ENCODE data around the gene PRAMEF10.
"Not testable (repeated sequence)": the region's sequence is repeated elsewhere in the genome, so short reads cannot be mapped to it uniquely, and the experiment has no call there.

The PRAMEF10 gene, protein sequence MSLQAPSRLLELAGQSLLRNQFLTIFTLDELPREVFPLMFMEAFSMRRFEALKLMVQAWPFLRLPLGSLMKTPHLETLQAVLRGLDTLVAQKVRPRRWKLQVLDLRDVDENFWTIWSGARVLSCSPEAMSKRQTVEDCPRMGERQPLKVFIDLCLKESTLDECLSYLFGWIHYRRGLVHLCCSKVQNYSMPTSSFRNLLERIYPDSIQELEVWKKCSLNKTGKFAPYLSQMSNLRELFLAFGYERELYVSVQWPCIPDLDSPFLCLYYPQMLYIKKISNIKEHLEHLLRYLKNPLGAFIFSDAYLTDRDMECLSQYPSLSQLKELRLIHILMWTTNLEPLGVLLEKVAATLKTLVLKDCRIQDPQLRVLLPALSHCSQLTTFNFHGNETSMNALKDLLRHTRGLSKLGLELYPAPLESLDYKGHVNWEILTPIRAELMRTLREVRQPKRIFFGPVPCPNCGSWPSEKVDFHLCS

DNA sequence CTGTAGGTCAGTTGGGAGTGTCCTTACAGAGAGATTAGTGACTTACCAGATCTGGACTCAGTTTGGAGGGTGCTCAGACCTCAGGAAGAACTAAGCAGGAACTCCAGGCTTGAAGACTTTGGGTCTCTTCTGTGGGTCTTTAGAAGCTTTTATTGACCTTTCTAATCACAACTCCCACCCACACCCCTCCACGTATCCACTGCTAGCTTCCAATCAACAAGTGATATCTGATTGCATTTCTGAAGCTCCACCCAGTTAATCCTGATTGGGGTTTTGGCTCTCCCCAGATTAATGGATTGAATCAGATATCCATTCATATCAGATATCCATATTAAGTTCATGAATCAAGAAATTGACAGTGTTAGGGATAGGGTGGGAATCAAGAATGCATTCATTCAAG, at the start of gene PRAMEF10:
Gene PRAMEF10 (minus strand): TSS at position 101 of the 400 bp plus-strand sequence. CDS start 2,423 bp downstream, outside the sequence.
- not testable (repeated sequence) for H3K27me3 ChIP-seq (ENCODE audit: insufficient read depth, insufficient read length); H3K36me3 ChIP-seq (ENCODE audit: insufficient read depth, insufficient read length, low read length); H3K4me3 ChIP-seq (ENCODE audit: insufficient read length, low read depth); H3K9ac ChIP-seq (ENCODE audit: insufficient read length, low read depth); DNase-seq (ENCODE audit: low read depth, low spot score); H3K4me1 ChIP-seq (ENCODE audit: insufficient read depth, insufficient read length); H3K9me3 ChIP-seq (ENCODE audit: insufficient read depth, low read length)

DNA sequence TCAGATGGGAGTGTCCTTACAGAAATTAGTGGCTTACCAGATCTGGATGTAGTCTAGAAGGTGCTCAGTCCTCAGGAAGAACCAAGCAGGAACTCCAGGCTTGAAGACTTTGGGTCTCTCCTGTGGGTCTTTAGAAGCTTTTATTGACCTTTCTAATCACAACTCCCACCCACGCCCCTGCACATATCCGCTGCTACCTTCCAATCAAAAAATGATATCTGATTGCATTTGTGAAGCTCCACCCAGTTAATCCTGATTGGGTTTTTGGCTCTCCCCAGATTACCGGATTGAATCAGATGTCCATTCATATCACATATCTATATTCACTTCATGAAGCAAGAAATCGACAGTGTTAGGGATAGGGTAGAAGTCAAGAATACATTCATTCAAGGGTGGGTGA, 49.4 kb upstream of the PRAMEF10 start, which contains the start of gene PRAMEF6:
Gene PRAMEF6 (minus strand): TSS at position 101 of the 400 bp plus-strand sequence. CDS start 5,062 bp downstream, outside the sequence.
- not testable (repeated sequence) for H3K9ac ChIP-seq (ENCODE audit: insufficient read length, low read depth); H3K4me1 ChIP-seq (ENCODE audit: insufficient read depth, insufficient read length); H3K27me3 ChIP-seq (ENCODE audit: insufficient read depth, insufficient read length); H3K36me3 ChIP-seq (ENCODE audit: insufficient read depth, insufficient read length, low read length); H3K4me3 ChIP-seq (ENCODE audit: insufficient read length, low read depth); DNase-seq (ENCODE audit: low read depth, low spot score); H3K9me3 ChIP-seq (ENCODE audit: insufficient read depth, low read length)

DNA sequence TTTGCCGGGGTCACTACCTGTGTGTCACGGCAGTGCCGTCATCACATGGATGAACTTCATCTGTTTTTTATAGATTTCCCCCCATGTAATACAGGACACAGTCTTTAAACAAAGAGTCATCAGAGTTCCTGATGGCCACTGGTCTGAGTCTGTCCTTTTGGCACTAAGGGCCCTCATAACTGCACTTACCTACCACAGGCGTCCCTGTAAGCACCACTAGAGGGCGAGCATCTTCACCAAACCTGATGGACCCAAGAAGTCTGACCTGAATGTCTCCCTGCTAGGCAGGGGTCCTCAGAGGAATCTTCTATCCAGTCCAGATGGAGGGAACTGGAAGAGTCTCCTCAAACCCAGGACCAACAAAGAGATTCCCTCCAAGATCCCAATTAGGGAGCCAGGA, 26.3 kb upstream of the PRAMEF10 start:
- not testable (repeated sequence) for H3K36me3 ChIP-seq (ENCODE audit: insufficient read depth, insufficient read length, low read length); H3K9ac ChIP-seq (ENCODE audit: insufficient read length, low read depth); H3K27me3 ChIP-seq (ENCODE audit: insufficient read depth, insufficient read length); H3K4me1 ChIP-seq (ENCODE audit: insufficient read depth, insufficient read length); DNase-seq (ENCODE audit: low read depth, low spot score); H3K9me3 ChIP-seq (ENCODE audit: insufficient read depth, low read length); H3K4me3 ChIP-seq (ENCODE audit: insufficient read length, low read depth)

DNA sequence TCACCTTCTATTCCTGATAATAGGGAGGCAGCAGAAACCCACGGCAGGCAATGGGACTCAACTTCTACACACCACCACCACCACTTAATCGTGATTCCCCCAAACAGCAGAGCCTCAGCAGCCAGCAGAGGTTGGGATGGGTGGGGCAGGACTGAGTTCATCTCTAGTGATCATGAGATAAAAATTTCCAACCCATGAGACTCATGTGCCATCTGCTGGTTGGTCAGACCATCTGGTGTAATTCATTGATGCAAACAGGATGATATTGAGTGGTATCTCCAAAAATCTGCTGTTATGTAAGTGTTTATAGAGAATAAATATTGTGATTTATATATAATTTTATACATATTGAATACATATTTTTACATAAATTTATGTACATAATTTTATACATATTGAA, 23.7 kb upstream of the PRAMEF10 start:
- DNase-seq (ENCODE audit: low read depth, low spot score); H3K9ac ChIP-seq (ENCODE audit: insufficient read length, low read depth); H3K27me3 ChIP-seq (ENCODE audit: insufficient read depth, insufficient read length): not testable (repeated sequence)

DNA sequence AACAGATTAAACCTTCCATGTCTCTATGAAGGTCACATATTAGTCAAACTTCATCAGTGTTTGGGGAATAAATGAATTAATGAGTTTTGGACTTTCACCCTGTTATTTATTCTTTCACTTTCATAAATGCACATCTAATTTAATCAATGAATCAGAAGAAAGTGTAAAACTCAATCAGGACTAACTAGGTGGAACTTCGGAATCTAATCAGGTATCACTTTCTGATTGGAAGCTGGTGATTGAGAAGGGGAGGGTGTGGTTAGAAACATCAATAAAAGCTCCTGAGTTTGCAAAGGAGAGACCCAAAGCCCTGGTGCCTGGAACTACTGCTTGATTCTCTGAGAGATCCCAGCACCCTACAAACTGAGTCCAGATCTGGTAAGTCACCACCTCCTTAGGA, 18.2 kb upstream of the PRAMEF10 start, which contains the start of gene PRAMEF7:
Gene PRAMEF7 (plus strand): TSS at position 301 of the 400 bp plus-strand sequence. CDS start 1,083 bp downstream, outside the sequence.
- H3K4me1 ChIP-seq (ENCODE audit: insufficient read depth, insufficient read length); H3K9ac ChIP-seq (ENCODE audit: insufficient read length, low read depth): not testable (repeated sequence)

More for the DNA sequence above, 23.7 kb upstream of the PRAMEF10 start:
- H3K9me3 ChIP-seq (ENCODE audit: insufficient read depth, low read length); H3K4me3 ChIP-seq (ENCODE audit: insufficient read length, low read depth); H3K4me1 ChIP-seq (ENCODE audit: insufficient read depth, insufficient read length); H3K36me3 ChIP-seq (ENCODE audit: insufficient read depth, insufficient read length, low read length): not testable (repeated sequence)

DNA sequence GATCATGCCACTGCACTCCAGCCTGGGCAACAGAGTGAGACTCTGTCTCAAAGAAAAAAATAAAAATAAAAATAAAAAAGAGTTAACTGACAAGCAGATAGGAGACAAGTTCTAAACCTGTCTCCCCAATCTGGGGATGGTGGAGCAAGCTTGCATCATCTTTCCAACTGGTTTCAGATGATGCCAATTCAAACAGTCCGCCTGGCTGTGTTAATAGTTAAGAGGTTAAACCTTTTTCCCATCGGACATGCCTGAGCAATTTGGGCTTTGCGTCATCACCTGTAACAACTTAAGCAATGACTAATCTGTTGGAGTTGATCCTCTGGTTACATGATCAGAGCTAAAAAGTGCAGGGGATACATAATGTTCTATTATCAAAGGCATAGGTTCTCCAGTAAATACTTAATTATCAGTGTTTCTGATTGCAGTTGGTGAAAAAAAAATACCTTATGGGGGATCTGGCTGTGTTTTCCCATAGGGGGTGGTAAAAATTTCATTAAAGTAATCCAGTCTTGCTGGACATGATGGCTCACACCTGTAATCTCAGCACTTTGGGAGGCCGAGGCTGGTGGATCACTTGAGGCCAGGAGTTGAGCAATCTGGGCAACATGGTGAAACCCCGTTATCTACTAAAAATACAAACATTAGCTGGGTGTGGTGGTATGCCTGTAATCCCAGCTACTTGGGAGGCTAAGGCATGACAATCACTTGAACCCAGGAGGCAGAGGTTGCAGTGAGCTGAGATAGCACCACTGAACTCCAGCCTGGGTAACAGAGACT, 5.9 kb upstream of the PRAMEF10 start:
- not testable (repeated sequence) for DNase-seq (ENCODE audit: low read depth, low spot score); H3K4me1 ChIP-seq (ENCODE audit: insufficient read depth, insufficient read length); H3K9me3 ChIP-seq (ENCODE audit: insufficient read depth, low read length); H3K36me3 ChIP-seq (ENCODE audit: insufficient read depth, insufficient read length, low read length); H3K27me3 ChIP-seq (ENCODE audit: insufficient read depth, insufficient read length); H3K4me3 ChIP-seq (ENCODE audit: insufficient read length, low read depth); H3K9ac ChIP-seq (ENCODE audit: insufficient read length, low read depth)

More for the DNA sequence above, 18.2 kb upstream of the PRAMEF10 start, which contains the start of gene PRAMEF7:
- not testable (repeated sequence) for H3K9me3 ChIP-seq (ENCODE audit: insufficient read depth, low read length); DNase-seq (ENCODE audit: low read depth, low spot score); H3K4me3 ChIP-seq (ENCODE audit: insufficient read length, low read depth); H3K36me3 ChIP-seq (ENCODE audit: insufficient read depth, insufficient read length, low read length); H3K27me3 ChIP-seq (ENCODE audit: insufficient read depth, insufficient read length)

DNA sequence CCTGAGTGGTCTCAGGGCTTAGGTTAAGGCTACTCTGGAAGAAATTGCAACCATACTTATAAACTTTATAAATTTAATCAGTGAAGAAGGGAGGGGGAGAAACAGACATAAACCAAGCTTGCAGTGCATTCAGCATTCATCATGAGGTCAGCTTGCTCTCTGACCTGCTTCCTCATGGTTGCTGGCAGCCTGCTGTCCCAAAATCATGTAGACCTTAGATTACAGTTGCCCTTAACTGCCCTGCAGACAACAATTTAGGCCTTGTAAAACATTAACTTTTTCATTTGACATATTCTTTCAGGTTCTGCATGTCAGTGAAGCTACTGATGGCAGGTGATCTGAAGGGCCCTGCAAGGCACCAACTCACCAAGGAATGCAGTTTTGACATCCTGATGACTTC, 1.1 kb upstream of the PRAMEF10 start:
- DNase-seq (ENCODE audit: low read depth, low spot score); H3K9ac ChIP-seq (ENCODE audit: insufficient read length, low read depth); H3K9me3 ChIP-seq (ENCODE audit: insufficient read depth, low read length); H3K4me3 ChIP-seq (ENCODE audit: insufficient read length, low read depth); H3K4me1 ChIP-seq (ENCODE audit: insufficient read depth, insufficient read length); H3K36me3 ChIP-seq (ENCODE audit: insufficient read depth, insufficient read length, low read length); H3K27me3 ChIP-seq (ENCODE audit: insufficient read depth, insufficient read length): not testable (repeated sequence)

DNA sequence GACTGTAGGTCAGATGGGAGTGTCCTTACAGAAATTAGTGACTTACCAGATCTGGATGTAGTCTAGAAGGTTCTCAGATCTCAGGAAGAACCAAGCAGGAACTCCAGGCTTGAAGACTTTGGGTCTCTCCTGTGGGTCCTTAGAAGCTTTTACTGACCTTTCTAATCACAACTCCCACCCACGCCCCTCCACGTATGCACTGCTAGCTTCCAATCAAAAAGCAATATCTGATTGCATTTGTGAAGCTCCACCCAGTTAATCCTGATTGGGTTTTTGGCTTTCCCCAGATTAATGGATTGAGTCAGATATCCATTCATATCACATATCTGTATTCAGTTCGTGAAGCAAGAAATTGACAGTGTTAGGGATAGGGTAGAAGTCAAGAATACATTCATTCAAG, 12.0 kb downstream of the PRAMEF10 start, which contains the start of gene PRAMEF4:
Gene PRAMEF4 (minus strand): TSS at position 101 of the 400 bp plus-strand sequence. CDS start 2,807 bp downstream, outside the sequence.
- H3K4me1 ChIP-seq (ENCODE audit: insufficient read depth, insufficient read length); H3K36me3 ChIP-seq (ENCODE audit: insufficient read depth, insufficient read length, low read length); H3K4me3 ChIP-seq (ENCODE audit: insufficient read length, low read depth); DNase-seq (ENCODE audit: low read depth, low spot score); H3K27me3 ChIP-seq (ENCODE audit: insufficient read depth, insufficient read length); H3K9ac ChIP-seq (ENCODE audit: insufficient read length, low read depth); H3K9me3 ChIP-seq (ENCODE audit: insufficient read depth, low read length): not testable (repeated sequence)

DNA sequence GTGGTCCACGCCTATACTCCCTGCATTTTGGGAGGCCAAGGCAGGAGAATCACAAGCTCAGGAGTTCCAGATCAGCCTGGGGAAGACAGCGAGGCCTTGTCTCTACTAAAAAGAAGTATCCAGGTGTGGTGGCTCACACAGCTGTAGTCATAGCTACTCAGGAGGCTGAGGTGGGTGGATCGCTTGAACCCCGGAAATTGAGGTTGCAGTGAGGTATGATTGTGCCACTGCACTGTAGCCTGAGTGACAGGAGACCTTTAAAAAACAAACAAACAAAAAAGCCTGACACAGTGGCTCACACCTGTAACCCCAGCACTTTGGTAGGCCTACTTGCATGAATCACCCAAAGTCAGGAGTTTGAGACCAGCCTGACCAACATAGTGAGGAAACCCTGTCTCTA, 19.6 kb downstream of the PRAMEF10 start:
- H3K36me3 ChIP-seq (ENCODE audit: insufficient read depth, insufficient read length, low read length); H3K9ac ChIP-seq (ENCODE audit: insufficient read length, low read depth); H3K9me3 ChIP-seq (ENCODE audit: insufficient read depth, low read length); H3K4me3 ChIP-seq (ENCODE audit: insufficient read length, low read depth); H3K4me1 ChIP-seq (ENCODE audit: insufficient read depth, insufficient read length); DNase-seq (ENCODE audit: low read depth, low spot score); H3K27me3 ChIP-seq (ENCODE audit: insufficient read depth, insufficient read length): not testable (repeated sequence)

DNA sequence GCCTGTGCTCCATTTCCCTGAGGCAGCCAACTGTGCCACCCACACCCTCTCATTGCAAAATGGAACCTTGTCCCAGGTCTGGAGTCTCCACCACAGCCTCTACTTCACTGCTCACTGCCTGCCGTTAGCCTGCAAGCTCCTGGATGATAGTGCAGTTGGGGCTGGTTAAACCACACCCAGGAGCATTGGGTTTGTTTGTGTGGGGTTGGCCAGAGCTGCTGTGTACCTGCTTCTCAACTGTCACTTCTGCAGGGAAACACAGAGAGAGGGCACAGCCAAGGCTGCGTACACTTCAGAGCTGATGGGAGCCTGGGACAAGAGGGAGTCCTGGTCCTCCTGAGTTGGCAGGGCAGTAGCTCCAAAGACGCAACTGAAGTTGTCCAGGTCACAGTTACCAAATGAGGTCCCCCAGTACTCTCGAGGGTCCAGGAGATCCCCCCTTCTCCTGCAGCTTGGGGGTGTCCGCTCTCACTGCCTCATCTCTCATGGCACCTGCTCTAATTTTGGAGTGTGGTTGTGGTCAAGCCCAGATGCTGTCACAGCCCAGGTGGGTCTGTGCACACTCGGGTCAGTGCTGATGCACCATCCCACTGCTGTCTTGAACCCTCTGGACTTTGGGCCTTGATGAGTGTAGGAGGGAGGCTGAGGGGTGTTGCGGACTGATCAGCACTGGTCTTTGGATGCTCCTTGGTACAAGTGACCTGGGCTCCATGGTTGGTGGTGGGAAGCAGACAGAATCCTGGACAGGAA, 34.8 kb downstream of the PRAMEF10 start:
- H3K4me3 ChIP-seq (ENCODE audit: insufficient read length, low read depth); H3K27me3 ChIP-seq (ENCODE audit: insufficient read depth, insufficient read length); H3K9ac ChIP-seq (ENCODE audit: insufficient read length, low read depth); H3K9me3 ChIP-seq (ENCODE audit: insufficient read depth, low read length); H3K36me3 ChIP-seq (ENCODE audit: insufficient read depth, insufficient read length, low read length); DNase-seq (ENCODE audit: low read depth, low spot score); H3K4me1 ChIP-seq (ENCODE audit: insufficient read depth, insufficient read length): not testable (repeated sequence)

DNA sequence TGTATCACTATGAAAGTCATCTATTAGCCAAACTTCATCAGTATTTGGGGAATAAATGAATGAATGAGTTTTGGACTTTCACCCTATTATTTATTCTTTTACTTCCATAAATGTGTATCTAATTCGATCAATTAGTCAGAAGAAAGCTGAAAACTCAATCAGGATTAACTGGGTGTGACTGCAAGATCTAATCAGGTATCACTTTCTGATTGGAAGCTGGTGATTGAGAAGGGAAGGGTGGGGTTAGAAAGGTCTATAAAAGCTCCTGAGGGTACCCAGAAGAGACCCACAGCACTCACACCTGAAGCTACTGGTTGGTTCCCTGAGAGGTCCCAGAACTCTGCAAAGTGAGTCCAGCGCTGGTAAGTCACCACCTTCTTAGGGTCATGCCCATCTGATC, 41.3 kb downstream of the PRAMEF10 start, which contains the start of gene PRAMEF2:
Gene PRAMEF2 (plus strand): TSS at position 301 of the 400 bp plus-strand sequence. CDS start 1,924 bp downstream, outside the sequence.
- not testable (repeated sequence) for H3K27me3 ChIP-seq (ENCODE audit: insufficient read depth, insufficient read length); H3K4me3 ChIP-seq (ENCODE audit: insufficient read length, low read depth); H3K9ac ChIP-seq (ENCODE audit: insufficient read length, low read depth); H3K9me3 ChIP-seq (ENCODE audit: insufficient read depth, low read length); DNase-seq (ENCODE audit: low read depth, low spot score); H3K36me3 ChIP-seq (ENCODE audit: insufficient read depth, insufficient read length, low read length); H3K4me1 ChIP-seq (ENCODE audit: insufficient read depth, insufficient read length)
